Activated CD8-positive, alpha-beta memory T cell treated with anti-CD3 and anti-CD28 coated beads for 36 hours (primary cell): ENCODE results near the gene GBF1. TPM values are rescaled to one million over a fixed set of nuclear protein-coding genes. Genes with fewer than 3 reads are reported as not detected.

Experiments used
- CTCF ChIA-PET: fragments of 350-600 bp; sonication (Branson Sonifier 250); formaldehyde crosslinking; loops from one replicate; lab custom pipeline; 2021; ENCODE audit warnings: antibody characterized with exemption; lab: Charles Lee
- POLR2A ChIA-PET: fragments of 350-600 bp; sonication (Branson Sonifier 250); formaldehyde crosslinking; loops from one replicate; lab custom pipeline; 2021; ENCODE audit warnings: antibody characterized with exemption; lab: Charles Lee
- total RNA-seq, 2 experiments: library from RNA; stranded (reverse); gene quantifications; one replicate each; pipeline ENCODE4 v1.2.3, GENCODE V29; 2021

Gene GBF1
- total RNA-seq, 2 experiments from 2014 or later = 34.9 to 36.1 TPM

- POLR2A ChIA-PET = no interaction called here
Observed at GRCh38 chr10:102312683-102313082, 67.4 kb downstream of the GBF1 start.

GRCh38 chr10:102313221-102313896 is 68.0 kb downstream of the GBF1 start:
- ChIA-PET CTCF (interaction anchor here (0.6 to 2.7 kb wide), 4 partner anchors 25 to 83 kb away, joined by 3 to 10 read pairs (median 5); no protein-coding TSS in a partner anchor), POLR2A (interaction anchor here (1.1 kb wide), 1 partner anchor 47 kb away, joined by 7 read pairs; no protein-coding TSS in a partner anchor)

More at GRCh38 chr10:102312683-102313082, 67.4 kb downstream of the GBF1 start:
- CTCF ChIA-PET = interaction anchor here (1.7 to 2.7 kb wide), 2 partner anchors 45 to 83 kb away, joined by 5 to 10 read pairs; no protein-coding TSS in a partner anchor

- ChIA-PET POLR2A (no interaction called here), CTCF (interaction anchor here (1.8 kb wide), 1 partner anchor 85 kb away, joined by 5 read pairs; no protein-coding TSS in a partner anchor)
Observed at GRCh38 chr10:102314801-102315200, 69.5 kb downstream of the GBF1 start.

- POLR2A ChIA-PET = no interaction called here
- CTCF ChIA-PET = no interaction called here
Observed at GRCh38 chr10:102316421-102316820, 71.1 kb downstream of the GBF1 start.

- ChIA-PET POLR2A (interaction anchor here (0.6 kb wide), 1 partner anchor 151 kb away, joined by 4 read pairs; no protein-coding TSS in a partner anchor), CTCF (interaction anchor here (0.9 to 1.4 kb wide), 3 partner anchors 14 to 93 kb away, joined by 3 to 7 read pairs (median 3); no protein-coding TSS in a partner anchor)
Observed at GRCh38 chr10:102322914-102323313, 77.6 kb downstream of the GBF1 start.

GRCh38 chr10:102324061-102324460 is 78.7 kb downstream of the GBF1 start:
- ChIA-PET CTCF (no interaction called here), POLR2A (no interaction called here)

GRCh38 chr10:102326031-102326430 is 80.7 kb downstream of the GBF1 start:
- CTCF ChIA-PET = interaction anchor here (0.6 kb wide), 1 partner anchor 14 kb away, joined by 3 read pairs; no protein-coding TSS in a partner anchor
- POLR2A ChIA-PET = no interaction called here

- ChIA-PET POLR2A (no interaction called here), CTCF (no interaction called here)
Observed at GRCh38 chr10:102327002-102327401, 81.7 kb downstream of the GBF1 start.

- ChIA-PET CTCF (interaction anchor here (1.0 kb wide), 1 partner anchor 158 kb away, joined by 3 read pairs; no protein-coding TSS in a partner anchor), POLR2A (no interaction called here)
Observed at GRCh38 chr10:102327641-102328040, 82.3 kb downstream of the GBF1 start.

- CTCF ChIA-PET = interaction anchor here (1.5 kb wide), 1 partner anchor 102 kb away, joined by 10 read pairs; no protein-coding TSS in a partner anchor
- POLR2A ChIA-PET = no interaction called here
Observed at GRCh38 chr10:102332772-102333171, 87.4 kb downstream of the GBF1 start.

GRCh38 chr10:102334101-102334500 is 88.8 kb downstream of the GBF1 start:
- CTCF ChIA-PET = interaction anchor here (0.8 kb wide), 1 partner anchor 105 kb away, joined by 5 read pairs; no protein-coding TSS in a partner anchor
- POLR2A ChIA-PET = interaction anchor here (1.1 kb wide), 1 partner anchor 19 kb away, joined by 4 read pairs; no protein-coding TSS in a partner anchor

- CTCF ChIA-PET = no interaction called here
- POLR2A ChIA-PET = no interaction called here
Observed at GRCh38 chr10:102335184-102335583, 89.9 kb downstream of the GBF1 start.

GRCh38 chr10:102341038-102341688 is 95.8 kb downstream of the GBF1 start:
- ChIA-PET POLR2A (interaction anchor here (0.6 to 0.7 kb wide), 2 partner anchors 58 to 145 kb away, joined by 4 read pairs; no protein-coding TSS in a partner anchor), CTCF (interaction anchor here (0.5 to 3.5 kb wide), 5 partner anchors 11 to 115 kb away, joined by 3 to 19 read pairs (median 4); partner anchors contain the start of gene ELOVL3)

GRCh38 chr10:102342458-102342857 is 97.1 kb downstream of the GBF1 start:
- CTCF ChIA-PET = interaction anchor here (0.9 to 3.5 kb wide), 2 partner anchors 112 to 173 kb away, joined by 3 to 19 read pairs; no protein-coding TSS in a partner anchor
- POLR2A ChIA-PET = no interaction called here

- CTCF ChIA-PET = interaction anchor here (1.5 to 3.5 kb wide), 2 partner anchors 9 to 112 kb away, joined by 4 to 19 read pairs; no protein-coding TSS in a partner anchor
Observed at GRCh38 chr10:102342958-102343357, 97.6 kb downstream of the GBF1 start.

GRCh38 chr10:102344067-102344466 is 98.7 kb downstream of the GBF1 start:
- POLR2A ChIA-PET = no interaction called here
- CTCF ChIA-PET = interaction anchor here (0.9 to 15.4 kb wide), 4 partner anchors 8 to 113 kb away, joined by 3 to 272 read pairs (median 12); no protein-coding TSS in a partner anchor

More at GRCh38 chr10:102342958-102343357, 97.6 kb downstream of the GBF1 start:
- POLR2A ChIA-PET = interaction anchor here (0.7 kb wide), 1 partner anchor 9 kb away, joined by 3 read pairs; no protein-coding TSS in a partner anchor

GRCh38 chr10:102347236-102347828 is 102.0 kb downstream of the GBF1 start:
- ChIA-PET POLR2A (no interaction called here), CTCF (interaction anchor here (1.0 to 15.4 kb wide), 2 partner anchors 79 to 113 kb away, joined by 4 to 272 read pairs; no protein-coding TSS in a partner anchor)

GRCh38 chr10:102352066-102352715 is 106.9 kb downstream of the GBF1 start:
- ChIA-PET POLR2A (interaction anchor here (0.5 to 0.9 kb wide), 2 partner anchors 9 to 120 kb away, joined by 3 read pairs; no protein-coding TSS in a partner anchor), CTCF (interaction anchor here (0.5 to 15.4 kb wide), 22 partner anchors 8 to 237 kb away, joined by 3 to 272 read pairs (median 4); partner anchors contain the start of genes ELOVL3 and PITX3)
